Forelimb muscle (tissue), 1 donor: ENCODE data around the gene GFI1. TPM values are rescaled to one million over a fixed set of nuclear protein-coding genes. Genes with fewer than 3 reads are reported as not detected.
"Not testable (repeated sequence)": the region's sequence is repeated elsewhere in the genome, so short reads cannot be mapped to it uniquely, and the experiment has no call there.

ENCODE experiments used
- DNase-seq: peaks from one replicate; pipeline ENCODE4 v3.0.0-alpha.2; 2013; ENCODE audit warnings: low read depth
- polyA plus RNA-seq: library from polyadenylated mRNA; unstranded; fragments of 120-200 nt; gene quantifications from one replicate; pipeline ENCODE4 v1.2.1, GENCODE V29; 2013; ENCODE audit not compliant: insufficient read length

The GFI1 gene
- polyA plus RNA-seq, 1 donor = 0.20 TPM

GRCh38 chr1:92465256-92465647 is 21.5 kb downstream of the GFI1 start:
- no peak for DNase-seq

- no peak for DNase-seq
Observed at GRCh38 chr1:92464588-92465255, 22.0 kb downstream of the GFI1 start.

- DNase-seq = no peak
Observed at GRCh38 chr1:92461364-92462097, 25.2 kb downstream of the GFI1 start.

GRCh38 chr1:92459871-92460320 is 26.8 kb downstream of the GFI1 start:
- no peak for DNase-seq

GRCh38 chr1:92458146-92458545 is 28.6 kb downstream of the GFI1 start:
- DNase-seq = no peak

GRCh38 chr1:92447976-92448375 is 38.7 kb downstream of the GFI1 start:
- DNase-seq = no peak

GRCh38 chr1:92447033-92447681 is 39.6 kb downstream of the GFI1 start:
- no peak for DNase-seq

GRCh38 chr1:92446546-92446945 is 40.2 kb downstream of the GFI1 start:
- no peak for DNase-seq

GRCh38 chr1:92445865-92446264 is 40.9 kb downstream of the GFI1 start:
- no peak for DNase-seq

GRCh38 chr1:92444351-92444750 is 42.4 kb downstream of the GFI1 start:
- DNase-seq = no peak

GRCh38 chr1:92443893-92444292 is 42.8 kb downstream of the GFI1 start:
- DNase-seq = no peak

- DNase-seq = no peak
Observed at GRCh38 chr1:92442351-92442750, 44.4 kb downstream of the GFI1 start.

- no peak for DNase-seq
Observed at GRCh38 chr1:92441697-92442342, 44.9 kb downstream of the GFI1 start.

GRCh38 chr1:92441316-92441696 is 45.4 kb downstream of the GFI1 start:
- no peak for DNase-seq

- DNase-seq = no peak
Observed at GRCh38 chr1:92439291-92439690, 47.4 kb downstream of the GFI1 start.

- DNase-seq = not testable (repeated sequence)
Observed at GRCh38 chr1:92434572-92434971, 52.2 kb downstream of the GFI1 start.

- DNase-seq = no peak
Observed at GRCh38 chr1:92430030-92430429, 56.7 kb downstream of the GFI1 start.

GRCh38 chr1:92425617-92426016 is 61.1 kb downstream of the GFI1 start:
- DNase-seq = no peak
